ENCODE results near the gene NPAS3. TPM values are rescaled to one million over a fixed set of nuclear protein-coding genes. Genes with fewer than 3 reads are reported as not detected.

The NPAS3 gene
- total and polyA plus RNA-seq, 11 donors = 0.15 to 3.4 (median 0.92) TPM

GRCh38 chr14:33103966-33104365 lies 165.3 kb downstream of the NPAS3 start:
- no peaks in the 10 kb centered on the region for H3K36me3 ChIP-seq
- H3K27ac ChIP-seq = no peak overlapping the region
- DNase-seq (no peak), ATAC-seq (no peak)
- H3K4me1 ChIP-seq = peaks cover 0 to 10% (median 0%) of the 10 kb centered on the region in 12 donors
- no peaks in the 10 kb centered on the region for H3K27me3 ChIP-seq
- intact Hi-C loops (cut with DNase I) = no loop called here
- 78 to 90% (median 86%) methylated on average over 2 of the region's 2 CpGs for WGBS, 4 donors
- TF ChIP-seq POLR2A (IDR thresholded peaks at IDR 0.05) (no peak), CTCF (IDR thresholded peaks at IDR 0.05) (no peak)
- no peaks in the 10 kb centered on the region for H3K9me3 ChIP-seq
- H3K4me3 ChIP-seq = no peak overlapping the region

DNA sequence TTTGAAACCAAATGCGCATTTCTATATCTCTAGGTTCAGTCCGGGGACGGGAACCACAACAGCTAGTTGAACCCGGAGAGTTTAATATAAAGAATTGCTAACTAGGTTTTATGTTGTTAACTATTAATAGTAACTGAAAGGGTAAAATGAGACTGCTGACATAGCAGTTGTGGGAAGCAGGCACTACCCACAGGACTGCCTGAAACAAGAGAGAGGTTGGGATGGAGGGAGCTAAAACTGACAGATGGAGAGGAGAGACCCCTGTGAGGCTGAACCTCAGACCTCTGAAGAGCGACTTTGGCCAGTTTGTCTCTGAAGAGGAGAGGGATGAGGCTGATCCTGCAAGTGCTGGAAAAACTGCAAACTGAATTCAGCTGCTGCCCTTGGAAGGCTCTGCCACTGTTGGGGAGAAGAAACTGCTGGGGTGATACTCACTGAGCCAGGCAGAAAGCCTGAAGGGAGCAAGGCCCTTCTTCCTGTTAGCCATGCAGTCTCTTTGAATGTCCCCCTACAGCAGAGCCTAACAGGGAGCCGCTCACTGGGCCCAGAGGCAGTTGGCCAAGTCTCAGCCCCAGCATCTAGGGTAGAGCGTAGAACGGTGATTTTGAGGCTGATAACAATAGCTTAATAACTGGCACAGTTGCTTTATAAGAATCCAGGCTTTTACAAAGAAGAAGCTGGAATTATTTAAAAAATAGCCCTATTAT lies 172.2 kb downstream of the NPAS3 start:
- Histone ChIP-seq H3K9me3 (no peaks in the 10 kb centered on the region), H3K4me3 (no peak overlapping the region), H3K4me1 (no peaks in the 10 kb centered on the region), H3K27me3 (no peaks in the 10 kb centered on the region), H3K36me3 (no peaks in the 10 kb centered on the region), H3K27ac (no peak overlapping the region)
- DNase-seq (no peak), ATAC-seq (no peak)
- WGBS, 4 donors = 68 to 73% (median 71%) methylated on average over 8 of the region's 8 CpGs
- intact Hi-C loops (cut with DNase I) = no loop called here
- no peak for TF ChIP-seq POLR2A (IDR thresholded peaks at IDR 0.05)

- DNase-seq = no peak
- TF ChIP-seq CTCF (IDR thresholded peaks at IDR 0.05) (no peak), POLR2A (IDR thresholded peaks at IDR 0.05) (no peak)
- H3K4me3 ChIP-seq = no peak overlapping the region
- H3K27me3 ChIP-seq = peaks cover 0 to 3% (median 0%) of the 10 kb centered on the region in 9 donors
- no peak overlapping the region for H3K27ac ChIP-seq
- no peak for ATAC-seq
- no peaks in the 10 kb centered on the region for H3K9me3 ChIP-seq
- intact Hi-C loops (cut with DNase I) = no loop called here
- H3K36me3 ChIP-seq = no peaks in the 10 kb centered on the region
- H3K4me1 ChIP-seq = no peaks in the 10 kb centered on the region
- 69 to 87% (median 83%) methylated on average over 3 of the region's 3 CpGs for WGBS, 4 donors
Observed at GRCh38 chr14:33114331-33114730, 175.7 kb downstream of the NPAS3 start.

DNA sequence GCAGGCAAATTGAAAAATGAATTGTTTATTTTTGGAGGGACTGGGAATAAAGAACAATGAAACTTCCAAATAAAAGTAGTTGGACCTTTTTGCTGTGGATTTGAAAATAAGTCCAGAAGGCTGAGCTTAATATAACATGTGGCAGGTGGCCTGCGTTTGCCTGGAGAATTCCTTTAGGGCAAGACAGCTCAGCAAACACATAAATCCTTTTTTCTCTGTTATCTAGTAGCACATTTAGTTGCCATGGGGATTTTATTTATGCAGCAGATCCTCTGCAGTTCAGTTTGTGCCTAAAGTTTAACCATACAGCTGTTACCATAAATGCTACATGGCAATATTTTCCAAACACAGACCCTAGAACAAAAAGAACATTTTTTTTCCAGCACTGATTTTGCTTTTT lies 180.0 kb downstream of the NPAS3 start:
- Histone ChIP-seq H3K4me3 (no peak overlapping the region), H3K9me3 (no peaks in the 10 kb centered on the region), H3K36me3 (no peaks in the 10 kb centered on the region), H3K27ac (no peak overlapping the region), H3K4me1 (no peaks in the 10 kb centered on the region), H3K27me3 (peaks cover 0 to 3% (median 0%) of the 10 kb centered on the region in 9 donors)
- whole genome bisulfite sequencing, 4 donors = 12 to 39% (median 27%) methylated on average over 1 of the region's 1 CpG
- ATAC-seq = no peak
- no peak for DNase-seq
- intact Hi-C loops (cut with DNase I) = no loop called here
- TF ChIP-seq CTCF (IDR thresholded peaks at IDR 0.05) (no peak), POLR2A (IDR thresholded peaks at IDR 0.05) (no peak)

DNA sequence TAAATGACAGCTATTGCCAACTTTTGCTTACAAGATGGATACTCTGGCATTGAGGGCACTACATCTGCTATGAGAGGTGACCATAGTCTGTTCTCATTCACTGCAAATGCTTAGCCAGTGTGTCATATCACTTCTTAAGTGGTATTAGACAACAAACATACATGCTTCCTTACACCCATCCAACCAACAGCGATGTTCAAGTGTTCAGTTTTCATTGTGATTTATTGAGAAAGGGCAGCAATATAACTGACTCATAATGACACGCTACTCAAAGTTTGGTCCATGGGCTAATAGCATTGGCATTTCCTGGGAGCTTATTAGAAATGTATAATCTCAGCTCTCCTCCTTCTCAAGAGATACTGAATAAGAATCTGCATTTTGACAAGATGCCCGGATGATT lies 181.7 kb downstream of the NPAS3 start:
- Histone ChIP-seq H3K9me3 (no peaks in the 10 kb centered on the region), H3K4me3 (no peak overlapping the region), H3K27me3 (peaks cover 0 to 3% (median 0%) of the 10 kb centered on the region in 9 donors), H3K27ac (no peak overlapping the region), H3K36me3 (no peaks in the 10 kb centered on the region), H3K4me1 (no peaks in the 10 kb centered on the region)
- DNase-seq (no peak), ATAC-seq (no peak)
- intact Hi-C loops (cut with DNase I) = no loop called here
- 64 to 96% (median 86%) methylated on average over 3 of the region's 3 CpGs for WGBS, 4 donors
- TF ChIP-seq POLR2A (IDR thresholded peaks at IDR 0.05) = no peak
- TF ChIP-seq CTCF (IDR thresholded peaks at IDR 0.05) = no peak
